NCI-H2107 treated with DMSO at 0.1 percent for 48 hours (cell line): ENCODE results near the gene IGSF22.
"Not testable (repeated sequence)": the region's sequence is repeated elsewhere in the genome, so short reads cannot be mapped to it uniquely, and the experiment has no call there.

ENCODE experiments used
- DNase-seq: peaks from one replicate; lab custom pipeline; 2025; ENCODE audit not compliant: unreplicated experiment; lab: John Stamatoyannopoulos, UW

IGSF22 gene

DNA sequence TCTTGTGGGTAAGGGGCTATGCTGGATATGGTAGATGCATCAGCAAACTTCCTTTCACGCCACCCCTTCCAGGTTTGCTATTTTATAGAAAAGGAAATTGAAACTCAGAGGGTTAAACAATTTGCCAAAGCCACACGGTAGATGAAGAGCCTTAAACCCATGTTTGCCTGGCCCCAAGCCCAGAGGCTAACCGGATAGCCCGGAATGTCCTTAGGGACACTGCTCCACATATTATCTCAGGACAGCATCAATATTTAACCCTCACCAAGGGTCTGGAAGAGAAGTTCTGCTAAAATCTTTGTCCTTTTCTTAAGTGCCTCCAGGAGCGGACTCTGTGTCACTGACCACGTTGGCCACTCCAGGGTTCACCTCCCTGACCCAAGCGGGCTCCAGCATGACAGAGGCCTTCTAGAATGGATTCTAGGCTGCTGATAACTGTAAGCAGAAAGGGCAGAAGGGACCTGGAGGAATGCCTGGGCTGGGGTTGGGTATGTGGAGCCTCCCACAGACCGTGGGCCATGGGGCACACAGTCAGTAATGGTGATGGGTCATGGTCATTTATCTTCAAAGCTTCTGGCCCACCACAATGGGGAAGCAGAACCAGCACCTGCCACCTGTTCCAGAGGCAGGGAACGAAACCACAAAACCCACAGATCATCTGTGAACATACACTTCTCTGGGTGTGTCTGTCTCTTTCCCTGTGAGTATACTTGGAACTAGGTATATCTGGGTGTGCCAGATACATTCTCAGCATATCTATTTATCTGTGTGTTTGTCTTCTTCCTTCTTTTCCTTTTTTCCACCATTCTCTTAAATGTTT lies 32.8 kb downstream of the IGSF22 start:
- DNase-seq = no peak

DNA sequence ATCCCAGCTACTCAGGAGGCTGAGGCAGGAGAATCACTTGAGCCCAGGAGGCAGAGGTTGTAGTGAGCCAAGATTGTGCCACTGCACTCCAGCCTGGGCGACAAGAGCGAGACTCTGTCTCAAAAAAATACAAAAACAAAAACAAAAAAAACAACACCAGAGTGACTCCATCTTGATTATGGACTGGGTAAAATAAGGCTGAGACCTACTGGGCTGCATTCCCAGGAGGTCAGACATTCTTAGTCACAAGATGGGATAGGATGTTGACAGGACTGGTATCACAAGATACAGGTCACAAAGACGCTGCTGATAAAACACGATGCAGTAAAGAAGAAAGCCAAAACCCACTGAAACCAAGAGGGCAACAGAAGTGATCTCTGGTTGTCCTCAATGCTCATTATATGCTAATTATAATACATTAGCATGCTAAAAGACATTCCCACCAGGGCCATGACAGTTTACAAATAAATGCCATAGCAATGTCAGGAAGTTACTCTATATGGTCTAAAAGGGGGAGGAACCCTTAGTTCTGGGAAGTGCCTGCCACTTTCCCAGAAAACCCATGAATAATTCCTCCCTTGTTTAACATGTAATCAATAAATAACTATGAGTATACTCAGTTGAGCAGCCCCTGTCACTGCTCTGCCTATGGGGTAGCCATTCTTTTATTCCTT lies 34.4 kb downstream of the IGSF22 start:
- not testable (repeated sequence) for DNase-seq

DNA sequence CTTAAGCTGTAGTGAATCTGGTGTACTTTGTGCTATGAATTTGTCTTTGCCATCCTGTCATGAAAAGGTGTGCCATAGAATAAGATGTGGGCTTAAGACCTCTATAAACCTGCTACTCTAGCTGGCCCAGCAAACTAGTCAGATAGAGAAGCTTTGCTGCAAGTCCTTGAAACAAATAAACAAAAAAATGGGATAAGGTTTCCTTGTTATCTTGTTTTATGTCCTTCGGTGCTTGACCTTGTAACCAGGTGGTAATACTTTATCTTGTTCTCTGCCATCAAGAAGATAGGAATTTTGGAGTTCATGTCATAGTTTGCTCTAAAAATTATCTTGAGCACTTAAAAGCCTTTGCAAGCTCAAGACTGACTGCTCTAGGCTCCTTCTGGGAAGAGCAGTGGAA lies 41.7 kb downstream of the IGSF22 start:
- DNase-seq = no peak

DNA sequence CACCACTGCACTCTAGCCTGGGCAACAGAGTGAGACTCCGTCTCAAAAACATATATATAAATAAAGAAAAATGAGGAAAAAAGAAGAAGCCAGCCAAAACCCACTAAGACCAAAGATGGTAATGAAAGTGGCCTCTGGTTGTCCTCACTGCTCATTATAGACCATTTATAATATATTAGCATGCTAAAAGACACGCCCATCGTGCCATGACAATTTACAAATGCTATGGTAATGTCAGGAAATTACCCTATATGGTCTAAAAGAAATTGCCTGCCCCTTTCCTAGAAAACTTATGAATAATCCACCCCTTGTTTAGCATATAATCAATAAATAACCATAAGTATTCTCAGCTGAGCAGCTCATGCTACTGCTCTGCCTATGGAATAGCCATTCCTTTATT lies 43.5 kb downstream of the IGSF22 start:
- DNase-seq = no peak

DNA sequence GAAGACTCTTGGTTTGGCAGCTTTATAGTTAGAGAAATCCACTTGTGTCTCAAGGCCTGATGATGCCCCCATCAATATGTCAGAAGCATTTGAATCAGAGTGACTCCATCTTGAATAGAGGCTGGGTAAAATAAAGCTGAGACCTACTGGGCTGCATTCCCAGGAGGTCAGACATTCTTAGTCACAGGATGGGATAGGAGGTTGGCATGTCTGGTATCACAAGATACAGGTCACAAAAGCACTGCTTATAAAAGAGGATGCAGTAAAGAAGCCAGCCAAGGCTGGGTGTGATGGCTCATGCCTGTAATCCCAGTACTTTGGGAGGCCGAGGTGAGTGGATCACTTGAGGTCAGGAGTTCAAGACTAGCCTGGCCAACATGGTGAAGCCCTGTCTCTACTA lies 44.0 kb downstream of the IGSF22 start:
- not testable (repeated sequence) for DNase-seq

DNA sequence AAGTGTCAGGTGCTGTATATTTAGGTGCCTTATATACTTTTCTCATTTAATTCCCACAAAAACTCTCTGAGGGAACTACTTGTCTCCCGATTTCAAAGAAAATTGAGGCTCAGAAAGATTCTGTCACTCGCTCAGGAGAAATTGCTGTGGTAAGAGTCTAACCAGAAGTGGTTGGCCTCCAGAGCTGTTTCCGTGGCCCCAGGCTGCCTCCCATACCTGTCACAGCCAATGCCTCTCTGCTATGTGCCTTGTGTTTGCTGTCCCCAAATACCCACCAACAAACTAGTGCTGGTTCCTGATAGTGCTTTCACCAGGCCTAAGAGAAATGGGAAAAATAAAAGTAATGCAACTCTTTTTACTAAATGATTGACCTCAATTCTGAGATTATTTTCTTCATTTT lies 48.4 kb downstream of the IGSF22 start:
- DNase-seq = no peak

DNA sequence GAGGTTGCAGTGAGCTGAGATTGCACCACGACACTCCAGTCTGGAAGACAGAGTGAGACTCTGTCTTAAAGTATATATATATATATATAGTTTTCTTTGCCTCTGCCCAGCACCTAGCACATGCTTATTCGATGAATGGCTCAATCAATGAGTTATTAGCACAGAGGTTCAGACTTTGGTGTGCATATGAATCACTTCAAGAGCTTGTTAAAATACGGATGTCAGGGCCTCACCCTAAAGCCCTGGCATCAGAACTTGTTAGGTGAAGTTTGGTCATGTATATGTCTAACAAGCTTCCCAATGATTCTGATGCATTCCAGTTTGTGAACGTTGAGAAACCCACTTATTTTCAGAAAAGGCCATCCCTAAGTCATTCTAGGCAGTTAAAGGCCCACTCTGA lies 49.2 kb downstream of the IGSF22 start:
- DNase-seq = no peak

DNA sequence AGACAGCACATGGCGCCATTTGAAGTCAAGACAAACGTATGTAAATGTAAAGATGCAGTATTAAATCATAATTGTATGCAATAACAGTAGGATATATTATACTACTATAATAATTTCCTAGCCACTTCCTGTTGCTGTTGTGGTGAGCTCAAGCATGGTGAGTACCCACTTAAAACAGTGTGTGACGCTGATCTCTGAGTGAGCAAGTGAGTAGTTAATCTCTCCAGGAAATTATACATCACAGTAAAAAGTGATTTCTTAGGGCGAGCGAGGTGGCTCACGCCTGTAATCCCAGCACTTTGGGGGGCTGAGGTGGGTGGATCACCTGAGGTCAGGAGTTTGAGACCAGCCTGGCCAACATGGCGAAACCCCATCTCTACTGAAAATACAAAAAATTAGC lies 53.8 kb downstream of the IGSF22 start:
- not testable (repeated sequence) for DNase-seq

DNA sequence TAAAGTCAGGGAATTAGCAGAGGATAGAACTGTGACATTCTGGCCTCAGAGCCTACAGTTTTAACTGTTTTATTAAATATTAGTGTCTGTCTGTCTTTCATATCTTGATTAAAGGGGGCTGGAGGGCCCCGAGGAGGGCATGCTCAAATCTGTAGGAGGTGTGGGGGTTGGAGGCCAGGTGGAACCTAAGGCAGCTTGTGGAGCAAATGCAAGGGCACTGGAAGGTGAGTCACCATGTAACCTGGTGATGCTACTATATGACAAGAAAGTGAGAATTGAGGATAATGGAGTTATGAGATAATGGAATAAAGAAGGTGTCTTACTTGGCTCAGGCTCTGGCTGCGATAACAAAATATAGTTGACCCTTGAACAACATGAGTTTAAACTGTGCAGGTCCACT lies 54.7 kb downstream of the IGSF22 start:
- no peak for DNase-seq

DNA sequence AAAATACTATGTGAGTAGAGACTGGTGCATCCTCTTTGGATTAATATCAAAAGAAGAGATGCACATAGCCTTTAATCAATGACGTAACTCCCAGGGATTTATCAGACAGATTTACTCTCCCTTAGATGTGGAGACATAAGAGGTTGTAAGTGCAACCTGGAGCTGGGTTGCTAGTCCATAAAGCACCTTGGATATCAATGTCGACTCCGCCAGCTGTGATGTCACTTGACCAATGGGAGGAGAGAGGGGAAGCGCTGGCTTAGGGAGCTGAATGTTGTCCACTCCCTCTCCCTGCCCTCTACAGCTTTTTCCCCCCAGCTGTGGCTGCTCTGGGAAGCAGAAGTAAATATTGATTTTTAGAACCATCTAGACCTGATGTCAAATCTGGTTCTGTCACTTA lies 56.3 kb downstream of the IGSF22 start:
- no peak for DNase-seq

DNA sequence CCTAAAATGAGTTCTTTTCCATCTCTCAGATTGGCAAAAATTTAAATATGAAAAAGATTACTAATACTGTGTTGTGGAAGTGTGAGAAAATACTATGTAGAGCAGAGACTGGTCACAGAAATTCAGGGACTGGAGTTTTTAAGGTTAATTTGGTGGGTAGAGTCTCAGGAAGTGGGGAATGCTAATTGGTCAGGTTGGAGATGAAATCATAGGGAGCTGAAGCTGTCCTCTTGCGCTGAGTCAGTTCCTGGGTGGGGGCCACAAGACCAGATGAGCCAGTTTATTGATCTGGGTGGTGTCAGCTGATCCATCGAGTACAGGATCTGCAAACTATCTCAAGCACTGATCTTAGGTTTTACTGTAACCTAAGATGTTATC lies 56.8 kb downstream of the IGSF22 start:
- DNase-seq = no peak

DNA sequence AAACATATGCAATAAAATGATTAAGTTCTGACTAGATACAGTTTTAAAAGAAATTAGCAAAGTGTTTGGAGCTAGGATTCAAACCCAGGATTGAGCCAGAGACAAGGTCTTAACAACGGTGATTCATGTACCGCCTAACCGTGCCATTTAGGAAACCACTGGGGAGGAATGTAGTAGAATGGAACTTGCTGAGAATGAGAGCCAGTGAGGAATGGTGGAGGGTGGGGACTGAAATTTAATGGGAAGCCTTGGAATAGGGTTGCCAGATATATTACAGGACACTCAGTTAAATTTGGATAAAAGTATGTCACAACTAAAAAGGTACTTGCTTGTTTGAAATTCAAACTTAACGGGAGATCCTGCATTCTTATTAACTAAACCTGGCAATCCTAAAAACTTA lies 57.9 kb downstream of the IGSF22 start:
- DNase-seq = no peak

DNA sequence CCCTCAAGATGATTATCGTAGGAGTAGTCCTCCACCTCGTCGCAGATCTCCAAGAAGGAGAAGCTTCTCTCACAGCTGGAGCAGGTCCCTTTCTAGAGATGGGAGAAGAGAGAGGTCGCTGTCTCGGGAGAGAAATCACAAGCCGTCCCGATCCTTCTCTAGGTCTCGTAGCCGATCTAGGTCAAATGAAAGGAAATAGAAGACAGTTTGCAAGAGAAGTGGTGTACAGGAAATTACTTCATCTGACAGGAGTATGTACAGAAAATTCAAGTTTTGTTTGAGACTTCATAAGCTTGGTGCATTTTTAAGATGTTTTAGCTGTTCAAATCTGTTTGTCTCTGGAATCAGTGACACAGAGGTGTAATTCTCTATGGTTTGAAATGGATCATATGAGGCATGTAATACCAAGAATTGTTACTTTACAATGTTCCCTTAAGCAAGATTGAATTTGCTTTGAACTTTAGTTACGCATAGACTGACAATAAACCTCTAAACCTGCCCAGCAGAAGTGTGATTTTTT lies 60.6 kb downstream of the IGSF22 start:
- DNase-seq = not testable (repeated sequence)

DNA sequence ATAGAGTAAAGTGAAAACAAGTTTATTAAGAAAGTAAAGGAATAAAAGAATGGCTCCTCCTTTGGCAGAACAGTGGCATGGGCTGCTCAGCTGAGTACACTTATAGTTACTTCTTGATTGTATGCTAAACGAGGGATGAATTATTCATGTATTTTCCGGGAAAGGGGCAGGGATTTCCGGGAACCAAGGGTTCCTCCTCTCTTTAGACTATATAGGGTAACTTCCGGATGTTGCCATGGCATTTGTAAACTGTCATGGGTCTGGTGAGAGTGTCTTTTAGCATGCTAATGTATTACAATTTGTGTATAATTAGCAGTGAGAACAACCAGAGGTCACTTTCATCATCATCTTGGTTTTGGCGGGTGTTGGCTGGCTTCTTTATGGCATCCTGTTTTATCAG lies 68.3 kb downstream of the IGSF22 start:
- no peak for DNase-seq
